H1 (cell line): ENCODE measurements around the gene HJURP. TPM values are rescaled to one million over a fixed set of nuclear protein-coding genes. Genes with fewer than 3 reads are reported as not detected.

Experiments
- CTCF ChIA-PET: fragments of 300-600 bp; sonication (Branson Sonifier 250); formaldehyde crosslinking; loops from one replicate; lab custom pipeline; 2021; ENCODE audit not compliant: partially characterized antibody; lab: Charles Lee
- POLR2A ChIA-PET: fragments of 300-600 bp; sonication (Branson Sonifier 250); formaldehyde crosslinking; loops from one replicate; lab custom pipeline; 2021; ENCODE audit warnings: inconsistent platforms; ENCODE audit not compliant: partially characterized antibody; lab: Charles Lee
- DNase-seq, 2 experiments: peaks; one replicate each; pipeline versions ENCODE4 v3.0.0 to v3.0.0-alpha.2; 2010 to 2022; ENCODE audit warnings: low spot score in 2 of 2, low read depth in 1 of 2, mixed read lengths in 1 of 2
- FAIRE-seq: peaks from 2 replicates; lab custom pipeline; 2011; peaks lifted over from hg19 to GRCh38; lab: Jason Lieb, UNC
- H2AFZ ChIP-seq: 2 replicates; pipeline ENCODE4 v1.8.1; 2012; ENCODE audit warnings: low read length, inconsistent platforms
- H2AK5ac ChIP-seq: 2 replicates; pipeline ENCODE4 v1.6.1; 2013; ENCODE audit warnings: low read depth, low read length
- H2BK120ac ChIP-seq: replicated peaks from 2 replicates; pipeline ENCODE3; 2013; ENCODE audit warnings: low read depth, low read length, inconsistent platforms
- H2BK12ac ChIP-seq: 2 replicates; pipeline ENCODE4 v1.6.1; 2013; ENCODE audit warnings: low read depth, low read length
- H2BK15ac ChIP-seq: 2 replicates; pipeline ENCODE4 v1.6.1; 2013; ENCODE audit warnings: low read length
- H2BK20ac ChIP-seq: 2 replicates; pipeline ENCODE4 v1.6.1; 2013; ENCODE audit warnings: low read length
- H2BK5ac ChIP-seq: 2 replicates; pipeline ENCODE4 v1.6.1; 2013; ENCODE audit warnings: low read depth, low read length
- H3K14ac ChIP-seq: 2 replicates; pipeline ENCODE4 v1.6.1; 2013; ENCODE audit warnings: inconsistent platforms; ENCODE audit not compliant: insufficient read length
- H3K18ac ChIP-seq: 2 replicates; pipeline ENCODE4 v1.6.1; 2013; ENCODE audit warnings: low read length; ENCODE audit errors: extremely low read depth
- H3K23ac ChIP-seq: 2 replicates; pipeline ENCODE4 v1.6.1; 2013; ENCODE audit warnings: inconsistent platforms; ENCODE audit not compliant: insufficient read length
- H3K23me2 ChIP-seq: 2 replicates; pipeline ENCODE4 v1.6.1; 2013; ENCODE audit warnings: low read depth, low read length
- H3K27ac ChIP-seq: 2 replicates; pipeline ENCODE4 v1.6.1; 2011; ENCODE audit warnings: low read depth, low read length, inconsistent platforms
- H3K27me3 ChIP-seq, 4 experiments: replicated peaks in 1 of 4; 1 replicate in 1 of 4; 2 replicates in 3 of 4; pipeline versions ENCODE4 v1.6.1 to v1.8.1; 2011 to 2013; ENCODE audit warnings: low read length in 3 of 4, mild to moderate bottlenecking in 3 of 4, inconsistent platforms in 2 of 4, mixed read lengths in 2 of 4, moderate library complexity in 1 of 4; ENCODE audit not compliant: control insufficient read depth in 3 of 4, insufficient read depth in 3 of 4; ENCODE audit errors: extremely low read depth in 1 of 4
- H3K36me3 ChIP-seq, 4 experiments: 2 replicates each; pipeline versions ENCODE4 v1.6.1 to v1.8.1; 2011 to 2013; ENCODE audit warnings: mild to moderate bottlenecking in 4 of 4, low read length in 3 of 4, moderate library complexity in 2 of 4, control low read depth in 1 of 4, inconsistent platforms in 1 of 4; ENCODE audit not compliant: insufficient read depth in 4 of 4, control insufficient read depth in 2 of 4
- H3K4ac ChIP-seq: replicated peaks from 2 replicates; pipeline ENCODE3; 2013; ENCODE audit warnings: low read length, low read depth, mixed read lengths, inconsistent platforms; ENCODE audit not compliant: insufficient read length
- H3K4me1 ChIP-seq, 4 experiments: replicated peaks in 1 of 4; 1 replicate in 1 of 4; 2 replicates in 3 of 4; pipeline versions ENCODE4 v1.6.1 to v1.8.1; 2011 to 2013; ENCODE audit warnings: low read length in 3 of 4, inconsistent platforms in 2 of 4, mixed read lengths in 1 of 4; ENCODE audit not compliant: insufficient read depth in 4 of 4, control insufficient read depth in 3 of 4
- H3K4me2 ChIP-seq, 2 experiments: 2 replicates each; pipeline versions ENCODE4 v1.6.1 to v1.8.1; 2011 to 2013; ENCODE audit warnings: low read depth in 2 of 2, low read length in 2 of 2, control low read depth in 1 of 2, inconsistent platforms in 1 of 2, mild to moderate bottlenecking in 1 of 2; ENCODE audit not compliant: insufficient read depth in 1 of 2
- H3K4me3 ChIP-seq, 4 experiments: fragments of 200-600, 300-600 bp in 1 of 4; sonication (generic), shearing (Covaris generic), sonication (Bioruptor Twin) in 1 of 4; 2 replicates each; pipeline versions ENCODE4 v1.5.1 to v1.8.1; 2011 to 2016; ENCODE audit warnings: low read length in 4 of 4, low read depth in 3 of 4, control low read depth in 2 of 4, inconsistent platforms in 2 of 4, mild to moderate bottlenecking in 2 of 4, mixed read lengths in 1 of 4, moderate library complexity in 1 of 4; ENCODE audit not compliant: insufficient read depth in 2 of 4; ENCODE audit errors: extremely low read depth in 1 of 4
- H3K56ac ChIP-seq: replicated peaks from 2 replicates; pipeline ENCODE3; 2013; ENCODE audit warnings: low read depth, mild to moderate bottlenecking, mixed read lengths, low read length, inconsistent platforms; ENCODE audit not compliant: insufficient read length
- H3K79me1 ChIP-seq: 2 replicates; pipeline ENCODE4 v1.6.1; 2013; ENCODE audit warnings: low read depth, low read length, control low read depth
- H3K79me2 ChIP-seq, 2 experiments: 2 replicates each; pipeline versions ENCODE4 v1.6.1 to v1.8.1; 2012 to 2013; ENCODE audit warnings: low read length in 2 of 2, mild to moderate bottlenecking in 2 of 2, inconsistent platforms in 1 of 2; ENCODE audit not compliant: insufficient read depth in 2 of 2, control insufficient read depth in 1 of 2
- H3K9ac ChIP-seq, 4 experiments: replicated peaks in 1 of 4; 1 replicate in 1 of 4; 2 replicates in 3 of 4; pipeline versions ENCODE4 v1.6.1 to v1.8.1; 2011 to 2013; ENCODE audit warnings: low read depth in 3 of 4, low read length in 3 of 4, control low read depth in 2 of 4, mild to moderate bottlenecking in 2 of 4, moderate library complexity in 2 of 4, inconsistent platforms in 1 of 4; ENCODE audit errors: extremely low read depth in 1 of 4
- H3K9me3 ChIP-seq, 2 experiments: 2 replicates each; pipeline versions ENCODE4 v1.6.1 to v1.8.1; 2012 to 2013; ENCODE audit warnings: mild to moderate bottlenecking in 2 of 2, moderate library complexity in 2 of 2, control low read depth in 1 of 2, inconsistent platforms in 1 of 2, low read depth in 1 of 2, low read length in 1 of 2, mixed read lengths in 1 of 2; ENCODE audit not compliant: insufficient read depth in 2 of 2
- H4K20me1 ChIP-seq, 2 experiments: replicated peaks in 1 of 2; 2 replicates each; pipeline versions ENCODE3 to v1.8.1; 2011 to 2013; ENCODE audit warnings: inconsistent platforms in 2 of 2, low read length in 2 of 2, mild to moderate bottlenecking in 1 of 2; ENCODE audit not compliant: insufficient read depth in 2 of 2, control insufficient read depth in 1 of 2
- H4K5ac ChIP-seq: 2 replicates; pipeline ENCODE4 v1.6.1; 2013; ENCODE audit warnings: low read length, low read depth, mixed read lengths, inconsistent platforms; ENCODE audit not compliant: insufficient read length
- H4K8ac ChIP-seq: 2 replicates; pipeline ENCODE4 v1.8.0; 2013; ENCODE audit warnings: mild to moderate bottlenecking, moderate library complexity, low read length, inconsistent platforms; ENCODE audit not compliant: insufficient read depth; ENCODE audit errors: extremely low read depth
- H4K91ac ChIP-seq: replicated peaks from 2 replicates; pipeline ENCODE3; 2013; ENCODE audit warnings: low read length, mixed read lengths, inconsistent platforms; ENCODE audit not compliant: insufficient read length
- CBX5 ChIP-seq: fragments of 300-800, 300-1000 bp; sonication (generic); IDR thresholded peaks from 2 replicates; pipeline ENCODE4 v1.7.1; 2016; ENCODE audit warnings: antibody characterized with exemption, low read length, low read depth
- JUN ChIP-seq: IDR thresholded peaks from 2 replicates; pipeline ENCODE4 v1.6.1; 2011; ENCODE audit warnings: low read depth, mild to moderate bottlenecking, improper control_type of control experiment, low read length
- KDM1A ChIP-seq: fragments of 200-600, 300-600 bp; sonication (generic); IDR thresholded peaks from 2 replicates; pipeline ENCODE4 v1.7.1; 2016; ENCODE audit warnings: mild to moderate bottlenecking, low read length, borderline replicate concordance
- KDM4A ChIP-seq: IDR thresholded peaks from one replicate; pipeline ENCODE4 v1.7.1; 2012; ENCODE audit warnings: low read depth, mild to moderate bottlenecking, moderate library complexity, low read length, inconsistent platforms; ENCODE audit not compliant: severe bottlenecking
- NRF1 ChIP-seq: IDR thresholded peaks from 2 replicates; pipeline ENCODE4 v1.6.1; 2011; ENCODE audit warnings: mild to moderate bottlenecking, low read depth, low read length, improper control_type of control experiment
- PHF8 ChIP-seq: fragments of 200-600 bp; sonication (generic); conservative IDR thresholded peaks from 2 replicates; pipeline ENCODE4 v1.7.1; 2012; ENCODE audit warnings: low read depth, mild to moderate bottlenecking, inconsistent platforms, low read length, moderate library complexity
- POLR2AphosphoS5 ChIP-seq: IDR thresholded peaks from 2 replicates; pipeline ENCODE4 v1.6.1; 2011; ENCODE audit warnings: low read depth, low read length
- RAD21 ChIP-seq, 2 experiments: IDR thresholded peaks in 1 of 2; conservative IDR thresholded peaks in 1 of 2; 2 replicates each; pipeline ENCODE4 v1.6.1; 2011; ENCODE audit warnings: low read depth in 2 of 2, low read length in 2 of 2, improper control_type of control experiment in 1 of 2, inconsistent platforms in 1 of 2, mild to moderate bottlenecking in 1 of 2, moderate library complexity in 1 of 2
- RBBP5 ChIP-seq: IDR thresholded peaks from 2 replicates; pipeline ENCODE4 v1.7.1; 2012; ENCODE audit warnings: low read depth, mild to moderate bottlenecking, inconsistent platforms, low read length, moderate library complexity, borderline replicate concordance
- SIRT6 ChIP-seq: IDR thresholded peaks from one replicate; pipeline ENCODE4 v1.7.1; 2012; ENCODE audit warnings: low read length, inconsistent platforms
- SP2 ChIP-seq: IDR thresholded peaks from 2 replicates; pipeline ENCODE4 v1.6.1; 2012; ENCODE audit warnings: mild to moderate bottlenecking, low read length, inconsistent platforms
- YY1 ChIP-seq: IDR thresholded peaks from 2 replicates; pipeline ENCODE4 v1.6.1; 2011; ENCODE audit warnings: low read depth, mild to moderate bottlenecking, low read length
- WGBS, 2 experiments: shearing (Covaris generic) in 1 of 2; methylation state at CpG; one replicate each; pipeline versions ENCODE4 v1.1.6 to v1.1.7; 2013 to 2015; ENCODE audit warnings: low lambda C conversion rate in 2 of 2, mixed read lengths in 2 of 2, inconsistent platforms in 1 of 2, low coverage in 1 of 2, missing lambda C conversion rate in 1 of 2; ENCODE audit not compliant: insufficient replicate concordance in 2 of 2, insufficient coverage in 1 of 2, insufficient read length in 1 of 2; ENCODE audit errors: extremely low coverage in 1 of 2, missing lambda C conversion rate in 1 of 2; 5-methylcytosine and 5-hydroxymethylcytosine counted together
- polyA plus RNA-seq, 7 experiments: library from polyadenylated mRNA; depleted of rRNA in 3 of 7; stranded (reverse) in 5 of 7; unstranded in 2 of 7; fragments of >200 nt in 5 of 7; fragments of 200-250 nt in 2 of 7; gene quantifications; 1 replicate in 5 of 7; 2 replicates in 1 of 7; 4 replicates in 1 of 7; pipeline versions ENCODE4 v1.2.1 to v1.2.3, GENCODE V29; 2011 to 2013; ENCODE audit warnings: missing spikeins in 2 of 7, mixed read lengths in 2 of 7
- total RNA-seq: library from RNA; stranded (reverse); fragmentation: NEBNext Ultra II Directional; extraction: Animal tissue kit (Norgen Biotek cat#: 25700); gene quantifications from 2 replicates; pipeline ENCODE4 v1.2.1, GENCODE V29; 2021
- TF ChIP-seq, protein P1 (sequence below): IDR thresholded peaks from 2 replicates; pipeline ENCODE4 v1.6.1; 2012; ENCODE audit warnings: inconsistent platforms

The HJURP gene
- total and polyA plus RNA-seq, 2 of the 8 experiments (the other 6 are each of a cell fraction or from before 2014, with no cell fraction given) = 49.3 to 60.5 TPM

GRCh38 chr2:233862261-233862768 is 8.0 kb upstream of the HJURP start:
- no peak overlapping the region for H3K4ac ChIP-seq
- no peak overlapping the region for H3K27ac ChIP-seq
- H3K79me1 ChIP-seq = no peaks in the 10 kb centered on the region
- H3K56ac ChIP-seq = no peak overlapping the region
- H2BK15ac ChIP-seq = no peak overlapping the region
- H3K79me2 ChIP-seq = no peaks in the 10 kb centered on the region
- no peak overlapping the region for H2BK5ac ChIP-seq
- H4K5ac ChIP-seq = no peak overlapping the region
- H3K9ac ChIP-seq = no peak overlapping the region
- no peak overlapping the region for H2AFZ ChIP-seq
- H3K9me3 ChIP-seq = no peaks in the 10 kb centered on the region; a peak in 1 of 4 replicates
- ChIA-PET CTCF (interaction anchor here (1.0 kb wide), 1 partner anchor 21 kb away, joined by 3 read pairs; no protein-coding TSS in a partner anchor), POLR2A (no interaction called here)
- no peak overlapping the region for H2BK120ac ChIP-seq
- no peak overlapping the region for H4K91ac ChIP-seq
- no peak overlapping the region for H2BK12ac ChIP-seq
- H3K36me3 ChIP-seq = peaks cover 0 to 15% (median 3%) of the 10 kb centered on the region in 4 experiments; a peak in 3 of 8 replicates
- no peak for DNase-seq
- no peaks in the 10 kb centered on the region; a peak in 1 of 7 replicates for H3K27me3 ChIP-seq
- H3K18ac ChIP-seq = no peak overlapping the region
- WGBS, 2 experiments = 84% methylated on average over 4 of the region's 4 CpGs; no CpG with 5 or more reads in 1 of the 2 experiments
- H3K4me2 ChIP-seq = peak overlapping the region in 1 of 2 experiments; percentile 33; a peak in 1 of 4 replicates
- peaks cover 0 to 5% (median 0%) of the 10 kb centered on the region in 4 experiments; a peak in 1 of 7 replicates for H3K4me1 ChIP-seq
- no peak overlapping the region for H3K4me3 ChIP-seq
- no peak overlapping the region for H2BK20ac ChIP-seq
- FAIRE-seq = no peak
- no peak overlapping the region for H4K8ac ChIP-seq
- no peak overlapping the region for H2AK5ac ChIP-seq
- H3K23me2 ChIP-seq = no peaks in the 10 kb centered on the region
- no peak overlapping the region for H3K23ac ChIP-seq
- H4K20me1 ChIP-seq = no peaks in the 10 kb centered on the region
- no peak overlapping the region for H3K14ac ChIP-seq
- TF ChIP-seq CBX5 (no peak), KDM1A (no peak), PHF8 (no peak), POLR2AphosphoS5 (no peak), NRF1 (no peak), JUN (no peak), RAD21 (IDR thresholded peaks at IDR 0.05 in 1 of 2, conservative IDR thresholded peaks at IDR 0.05 in 1 of 2; ENCODE audit: low read depth in 2 of 2, low read length in 2 of 2) (no peak), KDM4A (no peak), YY1 (no peak), SP2 (no peak), SIRT6 (no peak), RBBP5 (no peak)
- TF ChIP-seq, protein P1, sequence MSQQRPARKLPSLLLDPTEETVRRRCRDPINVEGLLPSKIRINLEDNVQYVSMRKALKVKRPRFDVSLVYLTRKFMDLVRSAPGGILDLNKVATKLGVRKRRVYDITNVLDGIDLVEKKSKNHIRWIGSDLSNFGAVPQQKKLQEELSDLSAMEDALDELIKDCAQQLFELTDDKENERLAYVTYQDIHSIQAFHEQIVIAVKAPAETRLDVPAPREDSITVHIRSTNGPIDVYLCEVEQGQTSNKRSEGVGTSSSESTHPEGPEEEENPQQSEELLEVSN = no peak
